Mesodermal cell (in vitro differentiated cells): Measurements from ENCODE around the gene LTBP2.

Experiments
- H3K27ac ChIP-seq: 2 replicates; pipeline ENCODE4 v1.7.0; 2013; ENCODE audit warnings: mild to moderate bottlenecking, low read depth, low read length, moderate library complexity; ENCODE audit not compliant: severe bottlenecking
- H3K36me3 ChIP-seq: 2 replicates; pipeline ENCODE4 v1.7.1; 2013; ENCODE audit warnings: mild to moderate bottlenecking, low read length, moderate library complexity; ENCODE audit not compliant: control insufficient read depth, insufficient read depth
- H3K4me1 ChIP-seq: one replicate; pipeline ENCODE4 v1.7.1; 2013; ENCODE audit warnings: mild to moderate bottlenecking, low read length; ENCODE audit not compliant: insufficient read depth, control insufficient read depth, poor library complexity, severe bottlenecking
- H3K4me3 ChIP-seq: 2 replicates; pipeline ENCODE4 v1.7.0; 2013; ENCODE audit warnings: low read length, control low read depth, mild to moderate bottlenecking; ENCODE audit not compliant: insufficient read depth, poor library complexity, severe bottlenecking; ENCODE audit errors: extremely low read depth
- H3K9me3 ChIP-seq: 2 replicates; pipeline ENCODE4 v1.7.1; 2013; ENCODE audit warnings: mild to moderate bottlenecking, low read length, moderate library complexity; ENCODE audit not compliant: control insufficient read depth
- WGBS, 2 experiments: methylation state at CpG; one replicate each; pipeline ENCODE4 v1.1.5; 2013; ENCODE audit warnings: missing lambda C conversion rate in 2 of 2; ENCODE audit not compliant: insufficient coverage in 2 of 2; 5-methylcytosine and 5-hydroxymethylcytosine counted together

Gene LTBP2

DNA sequence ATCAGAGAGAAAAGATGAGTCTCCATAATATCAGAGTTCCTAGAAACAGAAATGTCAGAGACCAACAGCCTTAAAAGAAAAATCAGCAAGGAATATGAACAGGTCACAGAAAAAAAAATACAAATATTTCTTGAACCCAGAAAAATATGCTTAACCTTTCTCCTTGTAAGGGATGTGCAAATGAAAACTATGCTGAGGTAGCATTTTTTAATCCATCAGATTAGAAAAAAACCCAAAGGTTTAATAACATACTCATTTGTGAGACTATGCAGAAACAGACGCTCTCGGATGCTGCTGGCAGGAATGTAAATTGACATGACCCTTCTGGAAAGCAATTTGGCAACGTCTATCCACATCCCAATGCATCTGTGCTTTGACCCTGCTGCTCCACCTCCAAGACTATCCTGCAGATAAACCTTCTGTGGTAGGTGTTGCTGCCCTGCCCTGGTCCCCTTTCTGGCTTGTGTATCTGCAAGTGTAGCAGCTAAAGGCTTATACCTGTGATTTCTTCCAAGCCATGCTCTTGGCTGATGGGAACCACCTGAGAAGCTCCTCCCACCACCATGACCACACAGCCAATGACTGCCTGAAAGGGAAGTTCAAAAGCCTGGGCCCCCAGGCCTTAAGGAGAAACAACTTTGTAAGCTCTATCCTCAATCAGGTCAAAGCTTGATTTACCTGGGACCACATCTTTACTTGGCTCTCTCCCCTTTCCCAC, 49.4 kb downstream of the LTBP2 start:
- no peak overlapping the region for H3K27ac ChIP-seq

DNA sequence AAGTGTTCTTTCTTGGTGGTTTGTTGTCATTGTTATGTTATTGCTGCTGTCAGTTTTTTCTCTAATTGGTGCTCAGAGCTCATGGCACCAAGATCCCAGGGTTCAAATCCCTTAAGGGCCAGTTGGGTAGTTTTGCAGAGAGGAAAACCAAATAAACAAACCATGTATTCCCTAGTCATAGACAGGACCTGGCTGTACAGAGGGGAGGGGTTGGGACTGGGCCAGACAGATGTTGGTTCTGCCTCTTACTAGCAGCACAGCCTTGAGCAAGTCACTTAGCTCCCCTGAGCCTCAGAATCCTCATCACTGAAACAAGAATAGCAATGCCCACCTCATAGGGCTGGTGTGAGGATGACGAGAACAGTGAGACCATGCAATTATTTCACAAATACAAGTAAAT, 53.4 kb downstream of the LTBP2 start:
- Histone ChIP-seq H3K27ac (no peak overlapping the region), H3K36me3 (peaks cover 6% of the 10 kb centered on the region), H3K4me1 (peaks cover 3% of the 10 kb centered on the region), H3K4me3 (no peak overlapping the region), H3K9me3 (no peaks in the 10 kb centered on the region)
- WGBS, 2 experiments = no CpG with 5 or more reads among the region's 1 CpG

More for the DNA sequence above, 49.4 kb downstream of the LTBP2 start:
- Histone ChIP-seq H3K4me1 (peaks cover 9% of the 10 kb centered on the region), H3K9me3 (no peaks in the 10 kb centered on the region), H3K4me3 (no peak overlapping the region), H3K36me3 (peaks cover 10% of the 10 kb centered on the region)
- WGBS, 2 experiments = 71 to 91% methylated on average over 3 of the region's 3 CpGs

DNA sequence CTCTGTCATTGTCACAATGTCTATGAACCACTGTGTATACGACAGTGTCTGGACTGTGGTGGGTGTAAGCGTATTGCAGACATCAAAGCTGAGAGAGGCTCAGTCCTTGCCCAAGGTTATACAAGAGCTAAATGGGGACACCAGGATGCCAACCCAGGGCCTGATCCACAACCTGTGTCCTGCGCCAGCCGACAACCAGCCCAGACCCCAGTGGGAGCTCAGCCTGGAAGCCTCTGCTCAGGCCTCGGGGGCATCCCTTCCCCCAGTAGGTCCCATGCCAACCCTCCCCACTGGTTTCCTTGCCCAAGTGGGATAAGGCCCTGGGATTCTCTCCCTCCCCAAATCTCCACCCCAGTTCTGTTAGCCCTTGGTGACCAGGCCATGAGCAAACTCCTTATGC, 54.3 kb downstream of the LTBP2 start:
- 85 to 88% methylated on average over 5 of the region's 5 CpGs for WGBS, 2 experiments
- H3K36me3 ChIP-seq = peaks cover 12% of the 10 kb centered on the region
- H3K27ac ChIP-seq = no peak overlapping the region
- no peaks in the 10 kb centered on the region for H3K9me3 ChIP-seq
- no peak overlapping the region for H3K4me3 ChIP-seq
- no peaks in the 10 kb centered on the region for H3K4me1 ChIP-seq

DNA sequence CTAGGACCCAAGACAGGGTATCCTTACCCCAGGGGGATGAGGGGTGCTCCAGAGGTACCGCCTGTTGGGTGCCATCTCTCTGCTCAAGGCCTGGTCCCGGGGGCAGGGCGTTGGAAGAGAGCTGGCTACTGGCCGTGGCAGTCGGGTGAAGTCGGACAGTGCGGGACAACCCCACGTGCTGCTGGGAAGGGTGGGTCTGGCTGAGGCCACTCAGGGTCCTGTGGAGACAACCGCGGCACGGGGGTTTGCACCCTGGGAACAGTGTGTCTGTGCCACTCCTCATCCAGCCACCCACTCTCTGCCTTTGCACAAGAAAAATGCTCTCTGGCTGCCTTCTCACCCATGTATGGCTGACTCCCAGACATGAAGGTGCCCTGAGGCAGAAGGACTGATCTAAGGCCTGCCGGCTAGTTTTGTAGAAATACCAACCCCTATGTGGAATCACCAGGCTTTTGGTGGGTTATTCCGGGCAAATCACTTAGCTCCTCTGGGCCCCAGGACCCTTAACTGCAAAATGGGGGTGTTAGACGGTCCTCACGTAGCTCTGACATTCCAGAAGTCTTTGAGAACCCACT, 56.5 kb downstream of the LTBP2 start:
- H3K9me3 ChIP-seq = no peaks in the 10 kb centered on the region
- peaks cover 12% of the 10 kb centered on the region for H3K4me1 ChIP-seq
- no peak overlapping the region for H3K4me3 ChIP-seq
- H3K36me3 ChIP-seq = peaks cover 17% of the 10 kb centered on the region
- 92 to 95% methylated on average over 13 to 14 of the region's 15 CpGs for WGBS, 2 experiments
- no peak overlapping the region for H3K27ac ChIP-seq

GRCh38 chr14:74554742-74555362, 57.2 kb downstream of the LTBP2 start:
- Histone ChIP-seq H3K4me3 (no peak overlapping the region), H3K9me3 (no peaks in the 10 kb centered on the region)
- WGBS, 2 experiments = 87 to 88% methylated on average over 7 to 8 of the region's 8 CpGs

DNA sequence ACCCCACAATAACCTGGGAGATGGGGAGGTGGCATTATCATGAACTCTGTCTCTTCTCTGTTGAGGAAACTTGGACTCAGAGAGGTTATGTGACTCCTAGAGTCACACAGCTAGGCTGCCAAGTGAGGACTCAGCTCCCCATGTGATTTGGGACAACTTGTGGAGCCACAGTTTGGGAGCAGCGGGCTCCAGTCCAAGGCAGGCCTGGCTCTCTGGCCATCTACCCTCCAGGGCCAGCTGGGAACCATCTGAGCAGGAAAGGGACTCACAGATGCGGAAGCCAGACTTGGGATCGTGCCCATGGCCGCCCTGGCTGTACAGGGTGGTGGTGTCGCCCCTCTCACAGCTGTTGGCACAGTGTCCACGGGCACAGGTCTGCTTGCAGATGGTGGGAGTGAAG, 59.4 kb downstream of the LTBP2 start:
- peaks cover 12% of the 10 kb centered on the region for H3K4me1 ChIP-seq
- H3K4me3 ChIP-seq = no peak overlapping the region
- 98 to 100% methylated on average over 6 of the region's 6 CpGs for WGBS, 2 experiments
- H3K27ac ChIP-seq = no peak overlapping the region
- H3K36me3 ChIP-seq = peaks cover 30% of the 10 kb centered on the region
- no peaks in the 10 kb centered on the region for H3K9me3 ChIP-seq

More at GRCh38 chr14:74554742-74555362, 57.2 kb downstream of the LTBP2 start:
- Histone ChIP-seq H3K36me3 (peaks cover 15% of the 10 kb centered on the region), H3K27ac (no peak overlapping the region), H3K4me1 (peaks cover 12% of the 10 kb centered on the region)

DNA sequence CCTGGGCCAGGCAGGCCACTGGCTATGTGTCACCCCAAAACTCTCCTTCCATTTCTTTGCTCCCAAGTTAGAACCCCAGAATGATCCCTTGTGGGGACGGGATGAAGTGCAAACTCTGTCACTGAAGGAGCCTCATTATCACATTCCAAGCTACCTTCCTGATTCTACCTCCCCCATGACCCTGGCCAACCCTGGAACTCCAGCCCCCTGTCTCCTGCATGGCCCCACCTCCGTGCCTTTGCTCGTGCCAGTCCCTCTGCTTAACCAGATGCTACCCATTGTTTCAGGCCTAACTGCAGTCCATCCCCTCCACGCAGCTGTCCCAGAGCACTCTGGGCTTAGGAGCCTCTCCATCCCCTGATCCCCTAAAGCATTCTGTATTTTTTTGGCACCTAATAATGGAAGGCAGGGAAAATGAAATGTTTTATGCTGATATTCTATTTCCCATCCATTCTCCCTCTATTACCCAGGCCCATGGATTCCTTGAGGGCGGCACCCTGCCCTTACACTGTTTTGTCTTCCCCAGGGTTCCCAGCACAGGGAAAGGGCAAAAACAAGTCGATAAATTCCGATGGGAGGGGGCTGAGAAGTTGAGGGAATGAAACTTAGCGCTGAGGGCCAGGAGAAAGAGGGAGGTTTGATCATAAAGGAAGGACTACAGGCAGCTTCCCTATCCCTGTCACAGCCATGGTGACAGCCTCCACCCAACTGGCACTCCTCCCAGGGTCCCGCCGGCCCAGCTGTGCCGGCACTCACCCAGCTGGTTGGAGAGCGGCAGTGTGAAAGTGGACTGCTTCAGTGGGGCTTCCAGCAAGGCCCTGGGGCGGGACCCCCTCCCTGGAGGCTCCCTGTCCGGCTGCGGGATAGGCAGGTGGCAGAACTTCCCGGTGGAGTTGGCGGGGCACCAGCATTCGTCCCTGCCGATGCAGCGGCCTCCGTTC, 60.3 kb downstream of the LTBP2 start:
- 65 to 70% methylated on average over 15 to 17 of the region's 21 CpGs for WGBS, 2 experiments
- Histone ChIP-seq H3K9me3 (no peaks in the 10 kb centered on the region), H3K27ac (no peak overlapping the region), H3K4me1 (peaks cover 12% of the 10 kb centered on the region), H3K36me3 (peaks cover 36% of the 10 kb centered on the region), H3K4me3 (no peak overlapping the region)

DNA sequence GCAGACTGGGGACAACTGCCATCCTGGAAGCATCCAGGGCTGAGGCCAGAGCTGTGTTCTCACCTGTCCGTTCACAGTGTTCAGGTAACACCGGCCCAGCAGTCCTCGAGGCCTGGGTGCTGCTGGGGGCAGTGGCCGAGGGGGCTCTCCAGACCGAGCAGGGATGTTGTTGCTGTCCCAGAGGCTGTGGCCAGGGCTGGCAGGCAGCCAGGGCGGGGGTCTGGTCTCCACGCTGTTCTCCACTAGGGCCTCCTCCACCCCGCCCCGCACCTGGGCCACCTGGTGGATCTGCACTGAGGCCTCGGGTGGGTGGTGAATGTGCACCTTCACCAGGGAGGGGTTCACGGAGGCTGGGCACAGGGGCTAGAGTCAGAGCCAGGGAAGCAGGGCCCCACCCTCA, 61.0 kb downstream of the LTBP2 start:
- Histone ChIP-seq H3K4me3 (no peak overlapping the region), H3K36me3 (peaks cover 43% of the 10 kb centered on the region), H3K9me3 (no peaks in the 10 kb centered on the region), H3K4me1 (peaks cover 12% of the 10 kb centered on the region), H3K27ac (no peak overlapping the region)
- 92 to 97% methylated on average over 9 to 10 of the region's 11 CpGs for WGBS, 2 experiments

- WGBS, 2 experiments = 0% methylated on average over 1 of the region's 1 CpG
- no peak overlapping the region for H3K27ac ChIP-seq
- peaks cover 12% of the 10 kb centered on the region for H3K4me1 ChIP-seq
- no peaks in the 10 kb centered on the region for H3K9me3 ChIP-seq
- H3K36me3 ChIP-seq = peaks cover 47% of the 10 kb centered on the region
- no peak overlapping the region for H3K4me3 ChIP-seq
These were observed 62.0 kb downstream of the LTBP2 start for GRCh38 chr14:74550071-74550470.

DNA sequence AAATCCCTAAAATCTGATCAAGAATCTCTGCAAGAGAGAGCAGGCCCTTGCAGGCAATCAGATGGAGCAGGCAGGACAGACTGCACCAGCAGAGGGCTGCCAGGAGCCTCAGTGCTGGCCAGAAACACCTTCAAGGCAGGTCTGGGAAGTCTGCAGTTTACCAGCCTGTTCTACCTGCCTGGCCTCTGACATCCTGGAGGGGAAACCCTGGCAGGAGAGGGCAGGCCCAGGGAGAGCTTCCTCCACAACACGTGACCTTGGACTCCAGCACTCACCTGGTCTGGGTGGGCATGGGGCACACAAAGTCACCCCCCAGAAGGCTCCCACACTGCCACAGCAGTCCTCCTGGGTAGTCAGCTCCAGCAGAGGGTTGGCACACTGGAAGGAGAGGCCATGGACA, 62.4 kb downstream of the LTBP2 start:
- Histone ChIP-seq H3K4me1 (peaks cover 12% of the 10 kb centered on the region), H3K27ac (no peak overlapping the region), H3K4me3 (no peak overlapping the region), H3K9me3 (no peaks in the 10 kb centered on the region), H3K36me3 (peaks cover 51% of the 10 kb centered on the region)
- 73 to 88% methylated on average over 1 of the region's 1 CpG for WGBS, 2 experiments
